Measurements from ENCODE around the gene BMPR1A. TPM values are rescaled to one million over a fixed set of nuclear protein-coding genes. Genes with fewer than 3 reads are reported as not detected.
"Not testable (repeated sequence)": the region's sequence is repeated elsewhere in the genome, so short reads cannot be mapped to it uniquely, and the experiment has no call there.

The BMPR1A gene
- total RNA-seq, 1 experiment from 2014 or later, result 63.2 TPM

DNA sequence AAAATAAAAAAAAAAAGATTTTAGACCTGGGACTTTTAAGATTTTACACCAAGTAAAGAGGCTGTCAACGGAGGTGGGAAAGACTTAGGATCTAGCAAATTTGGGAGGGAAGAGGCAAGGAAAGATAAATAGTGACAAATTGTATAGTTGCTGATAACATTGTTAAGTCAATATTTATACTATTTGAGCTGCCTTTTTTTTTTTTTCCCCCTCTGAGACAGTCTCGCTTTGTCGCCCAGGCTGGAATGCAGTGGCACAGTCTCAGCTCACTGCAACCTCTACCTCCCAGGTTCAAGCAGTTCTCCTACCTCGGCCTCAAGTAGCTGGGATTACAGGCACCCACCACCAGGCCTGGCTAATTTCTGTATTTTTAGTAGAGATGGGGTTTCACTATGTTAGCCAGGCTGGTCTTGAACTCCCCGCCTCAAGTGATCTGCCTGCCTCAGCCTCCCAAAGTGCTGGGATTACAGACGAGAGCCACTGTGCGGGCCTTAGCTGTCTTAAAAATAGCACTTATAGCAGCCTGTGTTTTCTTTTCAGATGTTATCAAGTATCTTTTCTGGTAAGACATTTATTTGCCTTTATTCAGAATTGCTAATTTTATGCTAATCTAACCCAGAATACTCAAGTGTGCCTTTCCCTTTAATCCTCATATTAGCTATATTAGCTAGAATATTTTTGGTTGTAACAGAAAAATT, 106.5 kb downstream of the BMPR1A start:
- Mint-ChIP-seq H3K4me1 (ENCODE audit: low read depth, unreplicated experiment) (peaks cover 38% of the 10 kb centered on the region), H3K4me3 (ENCODE audit: unreplicated experiment) (peak overlapping the region; percentile 42), H3K27me3 (ENCODE audit: insufficient read depth, unreplicated experiment) (no peaks in the 10 kb centered on the region), H3K9me3 (ENCODE audit: unreplicated experiment) (no peaks in the 10 kb centered on the region), H3K36me3 (ENCODE audit: insufficient read depth, unreplicated experiment) (peaks cover 18% of the 10 kb centered on the region), H3K27ac (ENCODE audit: unreplicated experiment) (peak overlapping the region; percentile 28)
- BruUV-seq (replicated peaks), result no TSS peak
- POLR2A ChIA-PET, result no interaction called here
- CTCF ChIA-PET, result no interaction called here
- intact Hi-C loops (cut with micrococcal nuclease; ENCODE audit: unreplicated experiment), result loop anchor here (1.0 to 5.0 kb wide), 2 partner anchors 8 to 106 kb away; partner anchors contain the start of gene BMPR1A
- peak; percentile 51 to 68 for DNase-seq
- peaks cover 43% of the 10 kb centered on the region for H3K4me1 ChIP-seq
- no peaks in the 10 kb centered on the region; the same call in 1 of the 2 replicates for H3K9me3 ChIP-seq
- TF ChIP-seq, protein P1, sequence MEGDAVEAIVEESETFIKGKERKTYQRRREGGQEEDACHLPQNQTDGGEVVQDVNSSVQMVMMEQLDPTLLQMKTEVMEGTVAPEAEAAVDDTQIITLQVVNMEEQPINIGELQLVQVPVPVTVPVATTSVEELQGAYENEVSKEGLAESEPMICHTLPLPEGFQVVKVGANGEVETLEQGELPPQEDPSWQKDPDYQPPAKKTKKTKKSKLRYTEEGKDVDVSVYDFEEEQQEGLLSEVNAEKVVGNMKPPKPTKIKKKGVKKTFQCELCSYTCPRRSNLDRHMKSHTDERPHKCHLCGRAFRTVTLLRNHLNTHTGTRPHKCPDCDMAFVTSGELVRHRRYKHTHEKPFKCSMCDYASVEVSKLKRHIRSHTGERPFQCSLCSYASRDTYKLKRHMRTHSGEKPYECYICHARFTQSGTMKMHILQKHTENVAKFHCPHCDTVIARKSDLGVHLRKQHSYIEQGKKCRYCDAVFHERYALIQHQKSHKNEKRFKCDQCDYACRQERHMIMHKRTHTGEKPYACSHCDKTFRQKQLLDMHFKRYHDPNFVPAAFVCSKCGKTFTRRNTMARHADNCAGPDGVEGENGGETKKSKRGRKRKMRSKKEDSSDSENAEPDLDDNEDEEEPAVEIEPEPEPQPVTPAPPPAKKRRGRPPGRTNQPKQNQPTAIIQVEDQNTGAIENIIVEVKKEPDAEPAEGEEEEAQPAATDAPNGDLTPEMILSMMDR (IDR thresholded peaks at IDR 0.05; ENCODE audit: insufficient read depth in 1 of 2, low read depth in 1 of 2, low read length in 1 of 2, severe bottlenecking in 1 of 2, unreplicated experiment in 1 of 2), result no peak
- no peak overlapping the region for H3K4me3 ChIP-seq (ENCODE audit: low read depth, low read length)
- no peaks in the 10 kb centered on the region for H3K36me3 ChIP-seq (ENCODE audit: control insufficient read depth, insufficient read depth, low read length)
- no peaks in the 10 kb centered on the region for H3K27me3 ChIP-seq (replicated peaks; ENCODE audit: control insufficient read depth, insufficient read depth, low read length)

- no peaks in the 10 kb centered on the region for H3K36me3 ChIP-seq (ENCODE audit: control insufficient read depth, insufficient read depth, low read length)
- Mint-ChIP-seq H3K27ac (ENCODE audit: unreplicated experiment) (no peak overlapping the region), H3K4me1 (ENCODE audit: low read depth, unreplicated experiment) (peaks cover 38% of the 10 kb centered on the region), H3K36me3 (ENCODE audit: insufficient read depth, unreplicated experiment) (peaks cover 18% of the 10 kb centered on the region), H3K9me3 (ENCODE audit: unreplicated experiment) (no peaks in the 10 kb centered on the region), H3K27me3 (ENCODE audit: insufficient read depth, unreplicated experiment) (no peaks in the 10 kb centered on the region), H3K4me3 (ENCODE audit: unreplicated experiment) (no peak overlapping the region)
- DNase-seq, result no peak
- ChIA-PET POLR2A (no interaction called here), CTCF (no interaction called here)
- TF ChIP-seq, protein P1 (IDR thresholded peaks at IDR 0.05; ENCODE audit: insufficient read depth in 1 of 2, low read depth in 1 of 2, low read length in 1 of 2, severe bottlenecking in 1 of 2, unreplicated experiment in 1 of 2), result no peak
- peaks cover 43% of the 10 kb centered on the region for H3K4me1 ChIP-seq
- no peaks in the 10 kb centered on the region; the same call in 1 of the 2 replicates for H3K9me3 ChIP-seq
- no peaks in the 10 kb centered on the region for H3K27me3 ChIP-seq (replicated peaks; ENCODE audit: control insufficient read depth, insufficient read depth, low read length)
- no peak overlapping the region for H3K4me3 ChIP-seq (ENCODE audit: low read depth, low read length)
- no TSS peak for BruUV-seq (replicated peaks)
- intact Hi-C loops (cut with micrococcal nuclease; ENCODE audit: unreplicated experiment), result loop anchor here (1.0 to 5.0 kb wide), 2 partner anchors 8 to 106 kb away; partner anchors contain the start of gene BMPR1A
These were observed 107.0 kb downstream of the BMPR1A start for GRCh38 chr10:86863484-86863842.

GRCh38 chr10:86865011-86865811, 108.8 kb downstream of the BMPR1A start:
- H3K36me3 Mint-ChIP-seq (ENCODE audit: insufficient read depth, unreplicated experiment), result peaks cover 18% of the 10 kb centered on the region
- H3K4me1 Mint-ChIP-seq (ENCODE audit: low read depth, unreplicated experiment), result peaks cover 38% of the 10 kb centered on the region
- DNase-seq; H3K36me3 ChIP-seq (ENCODE audit: control insufficient read depth, insufficient read depth, low read length); H3K9me3 Mint-ChIP-seq (ENCODE audit: unreplicated experiment); BruUV-seq (replicated peaks); intact Hi-C loops (cut with micrococcal nuclease; ENCODE audit: unreplicated experiment); POLR2A ChIA-PET; CTCF ChIA-PET; H3K4me3 ChIP-seq (ENCODE audit: low read depth, low read length); H3K9me3 ChIP-seq; H3K27me3 ChIP-seq (replicated peaks; ENCODE audit: control insufficient read depth, insufficient read depth, low read length); H3K27me3 Mint-ChIP-seq (ENCODE audit: insufficient read depth, unreplicated experiment): not testable (repeated sequence)
- H3K4me1 ChIP-seq, result peaks cover 43% of the 10 kb centered on the region
- H3K27ac Mint-ChIP-seq (ENCODE audit: unreplicated experiment), result peak overlapping the region; percentile 80
- peak overlapping the region; percentile 60 for H3K4me3 Mint-ChIP-seq (ENCODE audit: unreplicated experiment)

All from Caco-2 (cell line).